SU-DHL-6 (cell line): ENCODE results near the gene PTPN18.

Source experiments
- H2AFZ ChIP-seq: fragments of 200-600 bp; sonication (generic); 2 replicates; pipeline ENCODE4 v1.6.1; 2014; ENCODE audit warnings: low read depth, mild to moderate bottlenecking, moderate library complexity, mixed read lengths, antibody characterized with exemption, low read length; ENCODE audit not compliant: severe bottlenecking
- H3F3A ChIP-seq: fragments of 200-600 bp; shearing (Covaris generic); 2 replicates; pipeline ENCODE4 v1.6.0; 2016; ENCODE audit warnings: antibody characterized with exemption, mild to moderate bottlenecking; ENCODE audit not compliant: insufficient read depth
- H3K27ac ChIP-seq: fragments of 200-600 bp; sonication (generic); 2 replicates; pipeline ENCODE4 v1.5.1; 2016; ENCODE audit warnings: low read depth, mild to moderate bottlenecking, low read length, moderate library complexity, mixed read lengths
- H3K27me3 ChIP-seq: fragments of 200-600 bp; sonication (generic), shearing (Covaris generic); 2 replicates; pipeline ENCODE4 v1.6.0; 2014; ENCODE audit warnings: mild to moderate bottlenecking, low read length
- H3K36me3 ChIP-seq: fragments of 200-600 bp; sonication (generic); 2 replicates; pipeline ENCODE4 v1.6.1; 2014; ENCODE audit warnings: mild to moderate bottlenecking, low read length, mixed read lengths
- H3K4me2 ChIP-seq: fragments of 300-600, 200-600 bp; shearing (Covaris generic), sonication (generic); 2 replicates; pipeline ENCODE4 v1.6.0; 2014; ENCODE audit warnings: low read length, low read depth, mild to moderate bottlenecking; ENCODE audit not compliant: poor library complexity, severe bottlenecking
- H3K4me3 ChIP-seq: fragments of 200-600 bp; sonication (generic); 2 replicates; pipeline ENCODE4 v1.5.1; 2014; ENCODE audit warnings: antibody characterized with exemption, low read length, mild to moderate bottlenecking, mixed read lengths; ENCODE audit not compliant: insufficient read depth, poor library complexity, severe bottlenecking
- H3K79me2 ChIP-seq: fragments of 200-600 bp; sonication (generic); 2 replicates; pipeline ENCODE4 v1.6.1; 2014; ENCODE audit warnings: mild to moderate bottlenecking, low read length, moderate library complexity; ENCODE audit not compliant: insufficient read depth
- H3K9ac ChIP-seq: fragments of 200-600 bp; sonication (generic); 2 replicates; pipeline ENCODE4 v1.7.0; 2014; ENCODE audit warnings: mild to moderate bottlenecking, low read length
- H3K9me2 ChIP-seq: fragments of 200-600 bp; sonication (generic); replicated peaks from 2 replicates; pipeline ENCODE4 v1.6.1; 2014; ENCODE audit warnings: low read length; ENCODE audit not compliant: insufficient read depth
- H3K9me3 ChIP-seq: fragments of 200-600 bp; sonication (generic); 2 replicates; pipeline ENCODE4 v1.6.1; 2014; ENCODE audit warnings: low read length, mixed read lengths; ENCODE audit not compliant: insufficient read depth
- H4K20me1 ChIP-seq: fragments of 200-600 bp; sonication (generic); 2 replicates; pipeline ENCODE4 v1.6.1; 2014; ENCODE audit warnings: low read depth, mild to moderate bottlenecking, antibody characterized with exemption, low read length, moderate library complexity, mixed read lengths
- EZH2phosphoT487 ChIP-seq: fragments of 200-600 bp; sonication (generic), shearing (Covaris generic); conservative IDR thresholded peaks from 2 replicates; pipeline ENCODE4 v1.6.1; 2018; ENCODE audit warnings: mild to moderate bottlenecking, antibody characterized with exemption, low read length, moderate library complexity, mixed read lengths
- TF ChIP-seq, protein P1 (sequence below): fragments of 200-600 bp; sonication (generic); IDR thresholded peaks from one replicate; pipeline ENCODE4 v1.5.1; 2017; ENCODE audit warnings: antibody characterized with exemption, mild to moderate bottlenecking, low read length, moderate library complexity; ENCODE audit not compliant: insufficient read depth, poor library complexity, severe bottlenecking

Gene PTPN18

GRCh38 chr2:130341562-130342019 lies 14.3 kb upstream of the PTPN18 start:
- Histone ChIP-seq H3K9ac (peak overlapping the region; percentile 76), H3K27me3 (no peaks in the 10 kb centered on the region), H3K9me3 (no peaks in the 10 kb centered on the region), H3K27ac (peak overlapping the region; percentile 82), H3K9me2 (no peaks in the 10 kb centered on the region), H4K20me1 (no peaks in the 10 kb centered on the region), H3K4me3 (peak overlapping the region; percentile 67), H3K79me2 (peaks cover 24% of the 10 kb centered on the region), H2AFZ (peak overlapping the region; percentile 87), H3K4me2 (peak overlapping the region; percentile 87), H3F3A (no peaks in the 10 kb centered on the region), H3K36me3 (no peaks in the 10 kb centered on the region)
- TF ChIP-seq, protein P1, sequence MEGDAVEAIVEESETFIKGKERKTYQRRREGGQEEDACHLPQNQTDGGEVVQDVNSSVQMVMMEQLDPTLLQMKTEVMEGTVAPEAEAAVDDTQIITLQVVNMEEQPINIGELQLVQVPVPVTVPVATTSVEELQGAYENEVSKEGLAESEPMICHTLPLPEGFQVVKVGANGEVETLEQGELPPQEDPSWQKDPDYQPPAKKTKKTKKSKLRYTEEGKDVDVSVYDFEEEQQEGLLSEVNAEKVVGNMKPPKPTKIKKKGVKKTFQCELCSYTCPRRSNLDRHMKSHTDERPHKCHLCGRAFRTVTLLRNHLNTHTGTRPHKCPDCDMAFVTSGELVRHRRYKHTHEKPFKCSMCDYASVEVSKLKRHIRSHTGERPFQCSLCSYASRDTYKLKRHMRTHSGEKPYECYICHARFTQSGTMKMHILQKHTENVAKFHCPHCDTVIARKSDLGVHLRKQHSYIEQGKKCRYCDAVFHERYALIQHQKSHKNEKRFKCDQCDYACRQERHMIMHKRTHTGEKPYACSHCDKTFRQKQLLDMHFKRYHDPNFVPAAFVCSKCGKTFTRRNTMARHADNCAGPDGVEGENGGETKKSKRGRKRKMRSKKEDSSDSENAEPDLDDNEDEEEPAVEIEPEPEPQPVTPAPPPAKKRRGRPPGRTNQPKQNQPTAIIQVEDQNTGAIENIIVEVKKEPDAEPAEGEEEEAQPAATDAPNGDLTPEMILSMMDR, result no peak
- no peak for TF ChIP-seq EZH2phosphoT487

DNA sequence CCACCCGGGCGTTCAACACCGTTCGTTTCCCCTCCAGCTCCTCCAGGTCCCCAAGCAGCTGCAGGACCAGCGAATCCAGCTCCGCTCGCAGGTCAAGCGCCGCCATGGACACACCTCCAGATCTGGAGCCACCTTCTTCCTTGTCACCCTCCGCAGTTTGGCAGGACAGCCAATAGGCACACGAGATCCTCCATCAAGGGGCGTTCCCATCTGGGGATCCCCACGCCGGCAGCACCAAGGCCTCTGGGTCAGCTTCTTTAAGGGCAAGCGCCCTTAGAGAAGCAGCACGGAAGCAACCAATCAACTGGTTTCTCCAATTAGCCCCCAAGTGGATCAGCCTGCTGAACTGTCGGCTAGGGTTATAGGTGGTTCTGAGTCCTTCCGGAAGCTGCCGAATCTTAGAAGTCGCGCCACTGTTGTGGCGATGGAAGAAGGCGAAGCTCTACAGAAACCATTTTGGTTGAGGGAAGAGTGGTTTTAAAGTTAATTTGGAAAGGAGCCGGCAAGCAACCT lies 13.8 kb upstream of the PTPN18 start:
- Histone ChIP-seq H3K4me2 (peak overlapping the region; percentile 87), H3K36me3 (0 out of 2 replicates have a peak, but pooled peaks cover 3% of the 10 kb centered on the region), H4K20me1 (no peaks in the 10 kb centered on the region), H3K9ac (peak overlapping the region; percentile 76), H3K79me2 (peaks cover 24% of the 10 kb centered on the region), H3K27me3 (no peaks in the 10 kb centered on the region), H3K4me3 (peak overlapping the region; percentile 67), H3K9me2 (no peaks in the 10 kb centered on the region), H3F3A (peaks cover 5% of the 10 kb centered on the region; the same call in 1 of the 2 replicates), H3K27ac (peak overlapping the region; percentile 82), H3K9me3 (no peaks in the 10 kb centered on the region), H2AFZ (peak overlapping the region; percentile 87)
- TF ChIP-seq, protein P1, result no peak
- TF ChIP-seq EZH2phosphoT487, result no peak

GRCh38 chr2:130342533-130343275 lies 13.2 kb upstream of the PTPN18 start, which contains the start of gene IMP4:
Gene IMP4, plus strand, starts transcription at chr2:130342897. Its CDS starts 36 bp downstream, at chr2:130342933.
- Histone ChIP-seq H3K9me3 (no peaks in the 10 kb centered on the region), H3K9ac (peak within 1 kb of the TSS; percentile 76), H3K4me2 (peak within 1 kb of the TSS; percentile 87), H3K27me3 (no peaks in the 10 kb centered on the region), H3K79me2 (peaks cover 30% of the 10 kb centered on the region), H3K9me2 (no peaks in the 10 kb centered on the region), H3K27ac (peak within 1 kb of the TSS; percentile 82), H3F3A (peaks cover 8% of the 10 kb centered on the region; the same call in 1 of the 2 replicates), H4K20me1 (no peaks in the 10 kb centered on the region), H2AFZ (peak within 1 kb of the TSS; percentile 87), H3K36me3 (peaks cover 8% of the 10 kb centered on the region; the same call in 1 of the 2 replicates), H3K4me3 (peak within 1 kb of the TSS; percentile 67)
- TF ChIP-seq, protein P1, result no peak
- TF ChIP-seq EZH2phosphoT487, result no peak
